Endothelial cell of umbilical vein (primary cell): ENCODE results near the gene TTLL11.

ENCODE experiments used
- EZH2 ChIP-seq: IDR thresholded peaks from 2 replicates; pipeline ENCODE4 v1.6.1; 2012; ENCODE audit warnings: borderline replicate concordance, low read depth, mild to moderate bottlenecking, moderate library complexity, low read length, inconsistent platforms; ENCODE audit not compliant: severe bottlenecking
- FOS ChIP-seq: IDR thresholded peaks from 2 replicates; pipeline ENCODE4 v1.6.1; 2011; ENCODE audit warnings: mild to moderate bottlenecking, low read length, moderate library complexity, borderline replicate concordance; ENCODE audit not compliant: insufficient read depth
- GATA2 ChIP-seq: IDR thresholded peaks from 2 replicates; pipeline ENCODE4 v1.7.0; 2011; ENCODE audit warnings: low read depth, mild to moderate bottlenecking, moderate library complexity, mixed read lengths, low read length; ENCODE audit not compliant: insufficient read length, insufficient read depth
- JUN ChIP-seq: IDR thresholded peaks from 2 replicates; pipeline ENCODE4 v1.6.1; 2011; ENCODE audit warnings: borderline replicate concordance, low read depth; ENCODE audit not compliant: insufficient read length, insufficient read depth
- MYC ChIP-seq: IDR thresholded peaks from one replicate; pipeline ENCODE4 v1.6.1; 2011; ENCODE audit warnings: mild to moderate bottlenecking, low read depth, low read length
- POLR2A ChIP-seq: IDR thresholded peaks from 2 replicates; pipeline ENCODE4 v1.6.1; 2012; ENCODE audit warnings: low read depth, mild to moderate bottlenecking, control low read depth, low read length
- POLR2AphosphoS5 ChIP-seq: IDR thresholded peaks from 2 replicates; pipeline ENCODE4 v1.6.1; 2012; ENCODE audit warnings: low read depth, mild to moderate bottlenecking, control low read depth, low read length, moderate library complexity; ENCODE audit not compliant: insufficient read depth
- TF ChIP-seq, protein P1 (sequence below), 2 donors: IDR thresholded peaks; 1 replicate in 1 of 2; 2 replicates in 1 of 2; pipeline ENCODE4 v1.5.1; 2011; ENCODE audit warnings: low read length in 2 of 2, mild to moderate bottlenecking in 2 of 2, moderate library complexity in 2 of 2, control low read depth in 1 of 2, inconsistent platforms in 1 of 2, low read depth in 1 of 2; ENCODE audit not compliant: insufficient read depth in 1 of 2; ENCODE audit errors: extremely low read depth in 1 of 2
- TF ChIP-seq, protein P2 (sequence below): IDR thresholded peaks from 2 replicates; pipeline ENCODE4 v1.6.1; 2011; ENCODE audit not compliant: insufficient read depth, insufficient read length

DNA sequence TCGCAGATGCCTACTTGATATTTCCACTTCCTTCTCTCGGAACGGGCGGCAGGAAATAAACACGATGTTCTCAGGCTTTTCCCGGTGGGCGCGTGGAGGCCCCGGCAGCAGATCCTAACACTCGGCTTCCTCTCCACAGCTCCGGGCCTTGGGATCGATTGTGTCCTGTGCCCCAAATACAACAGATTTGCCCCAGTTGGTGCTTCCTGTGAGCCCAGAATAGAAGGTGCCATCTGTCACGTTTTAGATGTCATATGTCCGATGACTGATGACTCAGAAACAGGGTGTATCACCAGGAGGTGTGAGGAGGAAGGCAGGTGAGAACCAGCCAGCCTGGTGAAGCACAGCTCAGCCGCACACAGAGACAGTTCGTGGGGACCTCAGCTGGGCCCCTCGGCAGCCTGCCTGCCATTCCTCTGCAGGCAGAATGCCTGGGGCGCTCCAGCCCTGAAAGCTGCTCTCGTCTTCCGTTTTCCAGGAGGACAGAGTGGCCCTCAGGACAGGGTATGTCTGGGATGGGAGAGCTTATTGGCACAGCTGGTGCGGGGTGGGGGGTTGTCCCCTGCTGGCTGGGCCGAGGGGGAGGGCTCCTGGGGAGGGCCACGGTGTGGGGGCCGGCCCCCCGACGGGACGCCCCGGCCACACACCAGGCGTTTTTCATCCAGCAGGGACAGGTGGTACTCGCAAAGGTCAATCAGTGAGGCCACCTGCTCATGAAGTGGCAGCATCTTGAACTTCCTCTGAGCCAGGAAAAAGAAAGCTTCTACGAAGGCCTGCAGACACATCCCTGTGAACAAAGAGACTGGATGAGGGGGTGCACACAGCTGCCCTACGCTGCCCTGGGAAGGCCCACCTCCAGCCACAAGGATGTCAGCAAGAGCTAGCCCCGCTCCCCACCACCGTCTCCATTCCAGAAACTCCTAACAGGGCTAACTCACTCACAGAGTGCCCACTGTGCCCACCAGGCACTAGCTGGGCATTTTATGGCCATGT, 270.7 kb downstream of the TTLL11 start:
- TF ChIP-seq, protein P1, sequence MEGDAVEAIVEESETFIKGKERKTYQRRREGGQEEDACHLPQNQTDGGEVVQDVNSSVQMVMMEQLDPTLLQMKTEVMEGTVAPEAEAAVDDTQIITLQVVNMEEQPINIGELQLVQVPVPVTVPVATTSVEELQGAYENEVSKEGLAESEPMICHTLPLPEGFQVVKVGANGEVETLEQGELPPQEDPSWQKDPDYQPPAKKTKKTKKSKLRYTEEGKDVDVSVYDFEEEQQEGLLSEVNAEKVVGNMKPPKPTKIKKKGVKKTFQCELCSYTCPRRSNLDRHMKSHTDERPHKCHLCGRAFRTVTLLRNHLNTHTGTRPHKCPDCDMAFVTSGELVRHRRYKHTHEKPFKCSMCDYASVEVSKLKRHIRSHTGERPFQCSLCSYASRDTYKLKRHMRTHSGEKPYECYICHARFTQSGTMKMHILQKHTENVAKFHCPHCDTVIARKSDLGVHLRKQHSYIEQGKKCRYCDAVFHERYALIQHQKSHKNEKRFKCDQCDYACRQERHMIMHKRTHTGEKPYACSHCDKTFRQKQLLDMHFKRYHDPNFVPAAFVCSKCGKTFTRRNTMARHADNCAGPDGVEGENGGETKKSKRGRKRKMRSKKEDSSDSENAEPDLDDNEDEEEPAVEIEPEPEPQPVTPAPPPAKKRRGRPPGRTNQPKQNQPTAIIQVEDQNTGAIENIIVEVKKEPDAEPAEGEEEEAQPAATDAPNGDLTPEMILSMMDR (IDR thresholded peaks at IDR 0.05; ENCODE audit: extremely low read depth in 1 of 2, insufficient read depth in 1 of 2, low read depth in 1 of 2, low read length in 2 of 2) = no peak
- TF ChIP-seq POLR2AphosphoS5 (no peak), POLR2A (no peak), EZH2 (no peak), MYC (no peak), JUN (no peak), GATA2 (no peak), FOS (no peak)
- TF ChIP-seq, protein P2, sequence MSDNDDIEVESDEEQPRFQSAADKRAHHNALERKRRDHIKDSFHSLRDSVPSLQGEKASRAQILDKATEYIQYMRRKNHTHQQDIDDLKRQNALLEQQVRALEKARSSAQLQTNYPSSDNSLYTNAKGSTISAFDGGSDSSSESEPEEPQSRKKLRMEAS = no peak
